ENCODE data around the gene C12orf76.
"Not testable (repeated sequence)": the region's sequence is repeated elsewhere in the genome, so short reads cannot be mapped to it uniquely, and the experiment has no call there.

The C12orf76 gene

GRCh38 chr12:110065540-110065939 is 17.2 kb upstream of the C12orf76 start:
- no peak for TF ChIP-seq CTCF (conservative IDR thresholded peaks at IDR 0.05; ENCODE audit: control insufficient read depth, insufficient read depth, low read depth, low read length)
- DNase-seq (ENCODE audit: low read depth), result no peak
- H3K4me3 ChIP-seq (ENCODE audit: control insufficient read depth, low read depth, low read length), result no peak overlapping the region

GRCh38 chr12:110062241-110062640 is 13.9 kb upstream of the C12orf76 start:
- no peak overlapping the region for H3K4me3 ChIP-seq (ENCODE audit: control insufficient read depth, low read depth, low read length)
- TF ChIP-seq CTCF (conservative IDR thresholded peaks at IDR 0.05; ENCODE audit: control insufficient read depth, insufficient read depth, low read depth, low read length), result no peak
- no peak for DNase-seq (ENCODE audit: low read depth)

- DNase-seq (ENCODE audit: low read depth), result no peak
- H3K4me3 ChIP-seq (ENCODE audit: control insufficient read depth, low read depth, low read length), result no peak overlapping the region
- no peak for TF ChIP-seq CTCF (conservative IDR thresholded peaks at IDR 0.05; ENCODE audit: control insufficient read depth, insufficient read depth, low read depth, low read length)
These were observed 11.3 kb upstream of the C12orf76 start for GRCh38 chr12:110059651-110060000.

- TF ChIP-seq CTCF (conservative IDR thresholded peaks at IDR 0.05; ENCODE audit: control insufficient read depth, insufficient read depth, low read depth, low read length), result no peak
- DNase-seq (ENCODE audit: low read depth), result no peak
- H3K4me3 ChIP-seq (ENCODE audit: control insufficient read depth, low read depth, low read length), result no peak overlapping the region
These were observed 10.7 kb upstream of the C12orf76 start for GRCh38 chr12:110058875-110059615.

GRCh38 chr12:110056643-110057042 is 8.3 kb upstream of the C12orf76 start:
- DNase-seq (ENCODE audit: low read depth), result peak; percentile 41
- not testable (repeated sequence) for H3K4me3 ChIP-seq (ENCODE audit: control insufficient read depth, low read depth, low read length)

GRCh38 chr12:110055375-110056352 is 7.3 kb upstream of the C12orf76 start:
- not testable (repeated sequence) for H3K4me3 ChIP-seq (ENCODE audit: control insufficient read depth, low read depth, low read length)
- peak; percentile 95 for DNase-seq (ENCODE audit: low read depth)

- H3K4me3 ChIP-seq (ENCODE audit: control insufficient read depth, low read depth, low read length), result no peak overlapping the region
- TF ChIP-seq CTCF (conservative IDR thresholded peaks at IDR 0.05; ENCODE audit: control insufficient read depth, insufficient read depth, low read depth, low read length), result no peak
- DNase-seq (ENCODE audit: low read depth), result no peak
These were observed 2.6 kb upstream of the C12orf76 start for GRCh38 chr12:110050927-110051326.

GRCh38 chr12:110049666-110050065 is 1.3 kb upstream of the C12orf76 start:
- DNase-seq (ENCODE audit: low read depth); H3K4me3 ChIP-seq (ENCODE audit: control insufficient read depth, low read depth, low read length): not testable (repeated sequence)

- DNase-seq (ENCODE audit: low read depth), result not testable (repeated sequence)
- peak overlapping the region; percentile 80 for H3K4me3 ChIP-seq (ENCODE audit: control insufficient read depth, low read depth, low read length)
These were observed 712 bp upstream of the C12orf76 start for GRCh38 chr12:110049034-110049433.

Data from fibroblast of mammary gland (primary cell).